HG02970 (cell line): ENCODE data around the gene GBGT1.
"Not testable (repeated sequence)": the region's sequence is repeated elsewhere in the genome, so short reads cannot be mapped to it uniquely, and the experiment has no call there.

Experiments
- ATAC-seq: cut with Tn5 transposase; IDR thresholded peaks from one replicate; pipeline ENCODE4 v1.9.1; 2021; ENCODE audit warnings: mild to moderate bottlenecking, moderate library complexity, moderate number of reproducible peaks; ENCODE audit not compliant: unreplicated experiment, low FRiP score

The GBGT1 gene

GRCh38 chr9:133163504-133164172 is at the start of gene GBGT1:
Gene GBGT1, minus strand, starts transcription at chr9:133163914. Its CDS starts 1,502 bp downstream, at chr9:133162412.
- no peak for ATAC-seq

DNA sequence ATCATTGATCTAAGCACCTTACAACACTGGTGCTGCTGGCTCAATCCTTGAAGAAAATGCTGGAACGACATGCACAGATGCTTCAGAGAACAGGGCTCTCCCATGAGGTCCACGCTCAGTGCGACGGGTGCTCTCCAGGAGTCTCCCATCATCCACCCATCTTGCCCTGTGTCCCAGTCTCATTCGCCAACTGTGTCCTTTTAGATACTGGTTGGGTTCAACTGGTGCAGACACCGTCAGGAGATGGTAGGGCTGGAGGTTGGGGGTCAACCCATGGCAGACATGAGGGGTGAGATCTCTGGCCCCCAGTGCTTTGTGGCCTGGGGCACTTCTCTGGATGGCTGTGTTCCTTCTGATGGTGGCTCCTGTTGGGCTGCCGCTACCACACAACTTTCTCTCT is 46.9 kb upstream of the GBGT1 start:
- ATAC-seq: no peak

DNA sequence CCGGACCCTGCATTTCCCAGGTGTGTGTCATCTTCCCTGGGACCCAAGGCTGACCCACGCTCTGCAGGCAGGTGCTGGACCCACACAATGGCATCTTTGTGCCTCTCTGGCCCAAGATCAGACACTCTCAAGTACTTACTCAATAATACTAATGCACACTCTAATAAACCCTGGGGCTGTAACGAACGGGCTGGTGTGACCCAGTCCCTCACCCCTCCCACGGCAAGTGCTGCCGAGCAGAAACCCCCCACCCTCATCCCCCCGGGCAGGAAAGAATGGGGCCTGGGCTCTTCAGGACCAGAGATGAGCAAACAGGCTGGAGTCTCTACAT is 46.5 kb upstream of the GBGT1 start:
- ATAC-seq: no peak

GRCh38 chr9:133209327-133210201 is 45.9 kb upstream of the GBGT1 start:
- not testable (repeated sequence) for ATAC-seq

DNA sequence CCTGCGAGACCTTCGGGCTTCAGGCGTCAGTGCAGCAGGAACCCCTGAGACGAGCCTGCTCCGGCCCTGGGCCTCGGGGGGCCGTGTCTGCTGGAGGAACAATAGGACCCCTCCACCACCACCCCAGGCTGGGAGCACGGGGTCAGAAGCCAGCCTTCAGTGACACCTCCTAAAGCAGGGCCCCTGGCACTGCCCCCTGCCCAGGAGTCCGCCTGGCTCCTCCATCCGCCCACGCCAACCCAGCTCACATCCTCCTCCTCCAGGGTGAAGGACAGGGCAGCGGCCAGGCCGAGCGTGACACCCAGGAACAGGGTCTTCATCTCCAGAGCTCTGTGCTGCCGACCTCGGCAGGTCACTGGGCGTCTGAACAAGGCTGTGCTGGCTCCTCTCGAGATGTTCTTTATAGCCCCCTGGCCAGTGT is 45.2 kb upstream of the GBGT1 start, which contains the start of gene OBP2B:
OBP2B (minus strand) TSS at position 371 of the 421 bp plus-strand sequence; CDS start at position 320, 51 bp downstream.
- not testable (repeated sequence) for ATAC-seq

DNA sequence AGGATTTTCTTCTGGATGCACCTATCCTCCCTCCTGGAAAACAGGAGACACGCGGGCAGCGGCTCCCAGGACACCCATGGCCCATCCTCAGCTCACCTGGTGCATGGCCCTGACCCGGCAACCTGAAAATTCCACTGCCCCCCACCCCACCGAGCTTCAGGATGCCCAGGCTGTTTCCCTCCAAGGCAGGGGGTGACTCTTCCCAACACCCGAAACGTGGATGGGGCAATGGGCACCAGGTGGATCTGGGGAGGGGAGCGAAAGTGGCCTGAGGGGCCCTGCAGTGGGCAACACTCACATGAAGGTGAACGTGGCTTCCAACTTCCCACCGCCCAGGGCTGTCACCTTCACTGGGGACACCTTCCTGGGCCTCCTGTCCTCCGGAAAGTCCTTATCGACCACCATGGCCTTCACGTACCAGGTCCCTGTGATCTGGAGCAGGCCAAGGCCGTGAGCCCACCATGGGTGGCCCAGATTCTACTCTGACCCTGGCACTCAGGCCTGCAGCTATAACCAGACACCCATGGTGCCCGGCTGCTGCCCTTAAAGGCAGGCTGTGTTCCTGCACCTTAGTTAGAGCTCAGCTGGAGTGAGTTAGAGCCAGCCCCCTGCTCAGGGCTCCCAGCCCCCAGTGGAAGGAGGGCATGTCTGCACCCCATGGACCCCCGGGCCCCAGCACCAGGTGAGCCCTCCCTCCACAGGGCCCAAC is 44.6 kb upstream of the GBGT1 start:
- not testable (repeated sequence) for ATAC-seq

GRCh38 chr9:133207540-133208170 is 43.9 kb upstream of the GBGT1 start:
- ATAC-seq: no peak

- no peak for ATAC-seq
Observed at GRCh38 chr9:133207021-133207531, 43.4 kb upstream of the GBGT1 start.

- no peak for ATAC-seq
Observed at GRCh38 chr9:133205996-133206931, 42.5 kb upstream of the GBGT1 start.

- not testable (repeated sequence) for ATAC-seq
Observed at GRCh38 chr9:133205481-133205887, 41.8 kb upstream of the GBGT1 start.

GRCh38 chr9:133204993-133205336 is 41.3 kb upstream of the GBGT1 start:
- no peak for ATAC-seq

DNA sequence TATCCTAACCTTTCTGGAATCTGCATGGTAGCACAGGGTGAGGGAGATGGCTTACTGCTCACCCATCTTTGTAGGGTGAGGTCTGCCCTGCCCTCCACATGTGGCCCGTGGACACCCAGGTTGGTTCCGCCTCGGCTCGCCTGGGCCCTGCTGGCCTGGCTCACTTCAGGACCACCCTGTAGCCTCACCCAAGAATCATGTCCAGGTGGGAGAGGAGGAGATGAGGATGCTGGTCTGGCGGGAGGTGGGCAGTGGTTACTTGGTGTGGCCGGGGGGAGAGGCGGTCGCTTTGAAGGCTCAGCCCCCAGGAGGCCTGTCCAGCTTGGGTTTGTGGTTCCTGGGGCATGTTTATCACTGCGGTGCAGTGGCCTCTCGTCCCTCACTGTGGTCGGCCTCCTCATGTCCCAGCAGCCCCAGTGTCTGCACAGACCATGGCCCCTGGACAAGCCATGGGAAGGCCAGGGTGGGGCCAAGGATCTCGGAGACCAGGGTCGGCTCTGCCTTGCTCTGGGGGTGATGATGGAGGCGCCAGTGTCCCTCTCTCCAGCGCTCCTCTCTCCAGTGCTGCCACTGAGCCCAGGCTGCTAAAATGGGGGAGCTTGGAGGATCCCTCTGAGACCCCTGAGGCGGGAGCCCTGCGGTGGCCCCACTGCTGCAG is 40.8 kb upstream of the GBGT1 start:
- no peak for ATAC-seq

- no peak for ATAC-seq
Observed at GRCh38 chr9:133203506-133204075, 39.9 kb upstream of the GBGT1 start.

- no peak for ATAC-seq
Observed at GRCh38 chr9:133202688-133203453, 39.2 kb upstream of the GBGT1 start.

- no peak for ATAC-seq
Observed at GRCh38 chr9:133202145-133202513, 38.4 kb upstream of the GBGT1 start.

- no peak for ATAC-seq
Observed at GRCh38 chr9:133201424-133202144, 37.9 kb upstream of the GBGT1 start.

DNA sequence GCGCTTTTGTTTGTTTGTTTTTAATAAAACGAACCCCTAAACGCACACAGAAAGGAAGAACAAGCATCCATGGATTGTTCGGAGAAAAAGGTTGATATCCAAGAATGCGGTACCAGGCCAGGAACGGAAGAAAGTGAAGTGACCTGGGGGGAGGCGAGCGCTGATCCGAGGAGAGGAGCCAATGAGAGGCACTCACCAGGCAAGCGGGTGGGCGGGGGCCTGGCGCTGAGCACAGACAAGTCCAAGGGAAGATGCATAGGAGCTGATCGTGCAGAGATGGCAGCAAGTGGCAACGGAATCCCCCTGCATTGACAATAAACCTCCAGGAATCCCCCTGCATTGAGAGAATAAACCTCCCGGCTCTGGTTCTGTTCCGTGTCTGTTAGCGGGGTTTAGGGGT is 36.9 kb upstream of the GBGT1 start:
- no peak for ATAC-seq
